Measurements from ENCODE around the gene MST1R. TPM values are rescaled to one million over a fixed set of nuclear protein-coding genes. Genes with fewer than 3 reads are reported as not detected.

Gene MST1R
- total RNA-seq, 1 donor from 2014 or later: 6.5 TPM

GRCh38 chr3:49886922-49887265, 16.8 kb downstream of the MST1R start:
- TF ChIP-seq CTCF (IDR thresholded peaks at IDR 0.05; ENCODE audit: insufficient read depth, low read length, poor library complexity, severe bottlenecking): no peak
- no peak overlapping the region for H3K4me3 ChIP-seq (ENCODE audit: low read depth, low read length)
- DNase-seq (ENCODE audit: low read depth): no peak
- no peaks in the 10 kb centered on the region for H3K36me3 ChIP-seq (ENCODE audit: control insufficient read depth, insufficient read depth, low read length)
- H3K27me3 ChIP-seq (ENCODE audit: control insufficient read depth, insufficient read depth, low read length): peaks cover 7% of the 10 kb centered on the region

- H3K4me3 ChIP-seq (ENCODE audit: low read depth, low read length): no peak overlapping the region
- TF ChIP-seq CTCF (IDR thresholded peaks at IDR 0.05; ENCODE audit: insufficient read depth, low read length, poor library complexity, severe bottlenecking): no peak
- H3K36me3 ChIP-seq (ENCODE audit: control insufficient read depth, insufficient read depth, low read length): no peaks in the 10 kb centered on the region
- peaks cover 17% of the 10 kb centered on the region for H3K27me3 ChIP-seq (ENCODE audit: control insufficient read depth, insufficient read depth, low read length)
- DNase-seq (ENCODE audit: low read depth): no peak
Observed at GRCh38 chr3:49883998-49884397, 19.7 kb downstream of the MST1R start.

- no peak overlapping the region for H3K4me3 ChIP-seq (ENCODE audit: low read depth, low read length)
- no peak for DNase-seq (ENCODE audit: low read depth)
- no peaks in the 10 kb centered on the region for H3K36me3 ChIP-seq (ENCODE audit: control insufficient read depth, insufficient read depth, low read length)
- TF ChIP-seq CTCF (IDR thresholded peaks at IDR 0.05; ENCODE audit: insufficient read depth, low read length, poor library complexity, severe bottlenecking): no peak
- H3K27me3 ChIP-seq (ENCODE audit: control insufficient read depth, insufficient read depth, low read length): peaks cover 17% of the 10 kb centered on the region
Observed at GRCh38 chr3:49882166-49882565, 21.5 kb downstream of the MST1R start.

GRCh38 chr3:49880581-49881315, 22.9 kb downstream of the MST1R start:
- Histone ChIP-seq H3K27me3 (ENCODE audit: control insufficient read depth, insufficient read depth, low read length) (peaks cover 17% of the 10 kb centered on the region), H3K4me3 (ENCODE audit: low read depth, low read length) (no peak overlapping the region), H3K36me3 (ENCODE audit: control insufficient read depth, insufficient read depth, low read length) (no peaks in the 10 kb centered on the region)
- no peak for DNase-seq (ENCODE audit: low read depth)
- TF ChIP-seq CTCF (IDR thresholded peaks at IDR 0.05; ENCODE audit: insufficient read depth, low read length, poor library complexity, severe bottlenecking): no peak

- TF ChIP-seq CTCF (IDR thresholded peaks at IDR 0.05; ENCODE audit: insufficient read depth, low read length, poor library complexity, severe bottlenecking): no peak
- Histone ChIP-seq H3K27me3 (ENCODE audit: control insufficient read depth, insufficient read depth, low read length) (peaks cover 20% of the 10 kb centered on the region), H3K4me3 (ENCODE audit: low read depth, low read length) (no peak overlapping the region), H3K36me3 (ENCODE audit: control insufficient read depth, insufficient read depth, low read length) (no peaks in the 10 kb centered on the region)
- DNase-seq (ENCODE audit: low read depth): no peak
Observed at GRCh38 chr3:49879721-49880120, 24.0 kb downstream of the MST1R start.

GRCh38 chr3:49878686-49879085, 25.0 kb downstream of the MST1R start:
- no peak for DNase-seq (ENCODE audit: low read depth)
- H3K4me3 ChIP-seq (ENCODE audit: low read depth, low read length): no peak overlapping the region
- no peaks in the 10 kb centered on the region for H3K36me3 ChIP-seq (ENCODE audit: control insufficient read depth, insufficient read depth, low read length)
- no peak for TF ChIP-seq CTCF (IDR thresholded peaks at IDR 0.05; ENCODE audit: insufficient read depth, low read length, poor library complexity, severe bottlenecking)
- H3K27me3 ChIP-seq (ENCODE audit: control insufficient read depth, insufficient read depth, low read length): peaks cover 20% of the 10 kb centered on the region

Measured in kidney epithelial cell (primary cell).